A673 (cell line): ENCODE measurements around the gene POU4F2.

Experiments used
- CTCF ChIP-seq: fragments of 300-800, 200-600 bp; sonication (generic); conservative IDR thresholded peaks from 2 replicates; pipeline ENCODE4 v1.5.1; 2017; ENCODE audit warnings: low read depth, mild to moderate bottlenecking, antibody characterized with exemption, low read length, moderate library complexity, mixed read lengths
- EZH2 ChIP-seq: fragments of 200-600 bp; sonication (generic); IDR thresholded peaks from 2 replicates; pipeline ENCODE4 v1.6.1; 2017; ENCODE audit warnings: borderline replicate concordance, low read depth, mild to moderate bottlenecking, mixed read lengths, antibody characterized with exemption, low read length; ENCODE audit not compliant: poor library complexity, severe bottlenecking

- no peak for TF ChIP-seq CTCF
- TF ChIP-seq EZH2: no peak
Measured at GRCh38 chr4:146592019-146592418, 46.7 kb upstream of the POU4F2 start.
